Measurements from ENCODE around the gene TRPC4AP. TPM values are rescaled to one million over a fixed set of nuclear protein-coding genes. Genes with fewer than 3 reads are reported as not detected.

Gene TRPC4AP
- total and polyA plus RNA-seq, 2 of the 8 experiments (the other 6 are each of a cell fraction or from before 2014, with no cell fraction given): 73.1 to 74.8 TPM

DNA sequence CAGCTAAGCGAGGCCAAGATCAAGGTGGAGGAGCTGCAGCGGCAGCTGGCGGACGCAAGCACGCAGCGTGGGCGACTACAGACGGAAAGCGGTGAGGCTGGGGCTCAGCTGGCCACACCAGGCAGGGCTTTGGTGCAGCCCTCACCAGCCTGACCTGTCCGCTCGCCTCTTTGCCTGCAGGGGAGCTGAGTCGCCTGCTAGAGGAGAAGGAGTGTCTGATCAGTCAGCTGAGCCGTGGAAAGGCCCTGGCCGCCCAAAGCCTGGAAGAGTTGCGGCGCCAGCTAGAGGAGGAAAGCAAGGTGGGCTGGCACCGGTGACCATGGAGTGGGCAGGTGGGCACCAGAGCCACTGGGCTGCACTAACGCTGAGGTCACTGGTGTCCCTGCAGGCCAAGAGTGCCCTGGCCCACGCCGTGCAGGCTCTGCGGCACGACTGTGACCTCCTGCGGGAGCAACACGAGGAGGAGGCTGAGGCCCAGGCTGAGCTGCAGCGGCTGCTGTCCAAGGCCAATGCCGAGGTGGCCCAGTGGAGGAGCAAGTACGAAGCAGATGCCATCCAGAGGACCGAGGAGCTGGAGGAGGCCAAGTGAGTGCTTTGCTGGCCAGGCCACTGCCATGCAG, 94.2 kb downstream of the TRPC4AP start:
- Histone ChIP-seq H3K27ac (ENCODE audit: low read depth, low read length) (no peak overlapping the region), H3K79me1 (ENCODE audit: low read depth, low read length) (no peaks in the 10 kb centered on the region), H3K4me3 (ENCODE audit: extremely low read depth in 1 of 4, insufficient read depth in 2 of 4, low read depth in 3 of 4, low read length in 4 of 4) (no peak overlapping the region), H2BK20ac (ENCODE audit: low read length) (no peak overlapping the region), H3K23ac (ENCODE audit: insufficient read length) (no peak overlapping the region), H3K56ac (replicated peaks; ENCODE audit: insufficient read length, low read depth, low read length) (no peak overlapping the region), H3K36me3 (ENCODE audit: control insufficient read depth in 2 of 4, insufficient read depth in 4 of 4, low read length in 3 of 4) (peaks cover 4 to 26% (median 20%) of the 10 kb centered on the region in 4 experiments; a peak in 5 of 8 replicates), H3K79me2 (ENCODE audit: control insufficient read depth in 1 of 2, insufficient read depth in 2 of 2, low read length in 2 of 2) (no peaks in the 10 kb centered on the region), H2AK5ac (ENCODE audit: low read depth, low read length) (no peak overlapping the region; the same call in 1 of the 2 replicates), H2BK15ac (ENCODE audit: low read length) (no peak overlapping the region), H3K9ac (replicated peaks in 1 of 4; ENCODE audit: extremely low read depth in 1 of 4, low read depth in 3 of 4, low read length in 3 of 4) (no peak overlapping the region), H2AFZ (ENCODE audit: low read length) (no peak overlapping the region), H4K5ac (ENCODE audit: insufficient read length, low read depth, low read length) (no peak overlapping the region), H2BK120ac (replicated peaks; ENCODE audit: low read depth, low read length) (no peak overlapping the region), H3K23me2 (ENCODE audit: low read depth, low read length) (no peaks in the 10 kb centered on the region; the same call in 1 of the 2 replicates), H3K4me1 (replicated peaks in 1 of 4; ENCODE audit: control insufficient read depth in 3 of 4, insufficient read depth in 4 of 4, low read length in 3 of 4) (peaks cover 0 to 2% (median 0%) of the 10 kb centered on the region in 4 experiments; a peak in 2 of 7 replicates), H4K8ac (ENCODE audit: extremely low read depth, insufficient read depth, low read length) (no peak overlapping the region), H4K91ac (replicated peaks; ENCODE audit: insufficient read length, low read length) (no peak overlapping the region), H3K9me3 (ENCODE audit: insufficient read depth in 2 of 2, low read depth in 1 of 2, low read length in 1 of 2) (no peaks in the 10 kb centered on the region), H2BK5ac (ENCODE audit: low read depth, low read length) (0 out of 2 replicates have a peak overlapping the region, but pooled peaks have one; percentile 24), H3K14ac (ENCODE audit: insufficient read length) (no peak overlapping the region), H3K27me3 (replicated peaks in 1 of 4; ENCODE audit: control insufficient read depth in 3 of 4, extremely low read depth in 1 of 4, insufficient read depth in 3 of 4, low read length in 3 of 4) (no peaks in the 10 kb centered on the region), H3K4ac (replicated peaks; ENCODE audit: insufficient read length, low read depth, low read length) (peak overlapping the region; percentile 75), H4K20me1 (replicated peaks in 1 of 2; ENCODE audit: control insufficient read depth in 1 of 2, insufficient read depth in 2 of 2, low read length in 2 of 2) (peaks cover 6 to 9% of the 10 kb centered on the region in 2 experiments), H2BK12ac (ENCODE audit: low read depth, low read length) (no peak overlapping the region), H3K4me2 (ENCODE audit: insufficient read depth in 1 of 2, low read depth in 2 of 2, low read length in 2 of 2) (no peak overlapping the region), H3K18ac (ENCODE audit: extremely low read depth, low read length) (no peak overlapping the region)
- DNase-seq (ENCODE audit: low read depth in 1 of 2, low spot score in 2 of 2) (peak in 1 of 2 experiments; percentile 66), FAIRE-seq (no peak)
- CTCF ChIA-PET (ENCODE audit: partially characterized antibody): interaction anchor here (0.5 to 4.7 kb wide), 22 partner anchors 12 to 270 kb away, joined by 3 to 64 read pairs (median 4); partner anchors contain the start of genes ACSS2 and GGT7
- 93% methylated on average over 28 of the region's 28 CpGs; no CpG with 5 or more reads in 1 of the 2 experiments for WGBS, 2 experiments (ENCODE audit: extremely low coverage in 1 of 2, insufficient coverage in 1 of 2, insufficient read length in 1 of 2, insufficient replicate concordance in 2 of 2, low coverage in 1 of 2, low lambda C conversion rate in 2 of 2, missing lambda C conversion rate in 1 of 2)
- POLR2A ChIA-PET (ENCODE audit: partially characterized antibody): interaction anchor here (1.1 to 1.7 kb wide), 6 partner anchors 11 to 63 kb away, joined by 3 to 4 read pairs (median 4); partner anchors contain the start of genes GSS and MYH7B
- TF ChIP-seq HDAC6 (IDR thresholded peaks at IDR 0.05; ENCODE audit: low read depth, low read length) (no peak), CREB1 (IDR thresholded peaks at IDR 0.05) (no peak), KDM1A (IDR thresholded peaks at IDR 0.05; ENCODE audit: borderline replicate concordance, low read length) (no peak), CBX8 (IDR thresholded peaks at IDR 0.05; ENCODE audit: borderline replicate concordance, low read depth, low read length) (no peak), RAD21 (IDR thresholded peaks at IDR 0.05 in 1 of 2, conservative IDR thresholded peaks at IDR 0.05 in 1 of 2; ENCODE audit: low read depth in 2 of 2, low read length in 2 of 2) (peak; percentile 72 to 79)
- TF ChIP-seq, protein P1, sequence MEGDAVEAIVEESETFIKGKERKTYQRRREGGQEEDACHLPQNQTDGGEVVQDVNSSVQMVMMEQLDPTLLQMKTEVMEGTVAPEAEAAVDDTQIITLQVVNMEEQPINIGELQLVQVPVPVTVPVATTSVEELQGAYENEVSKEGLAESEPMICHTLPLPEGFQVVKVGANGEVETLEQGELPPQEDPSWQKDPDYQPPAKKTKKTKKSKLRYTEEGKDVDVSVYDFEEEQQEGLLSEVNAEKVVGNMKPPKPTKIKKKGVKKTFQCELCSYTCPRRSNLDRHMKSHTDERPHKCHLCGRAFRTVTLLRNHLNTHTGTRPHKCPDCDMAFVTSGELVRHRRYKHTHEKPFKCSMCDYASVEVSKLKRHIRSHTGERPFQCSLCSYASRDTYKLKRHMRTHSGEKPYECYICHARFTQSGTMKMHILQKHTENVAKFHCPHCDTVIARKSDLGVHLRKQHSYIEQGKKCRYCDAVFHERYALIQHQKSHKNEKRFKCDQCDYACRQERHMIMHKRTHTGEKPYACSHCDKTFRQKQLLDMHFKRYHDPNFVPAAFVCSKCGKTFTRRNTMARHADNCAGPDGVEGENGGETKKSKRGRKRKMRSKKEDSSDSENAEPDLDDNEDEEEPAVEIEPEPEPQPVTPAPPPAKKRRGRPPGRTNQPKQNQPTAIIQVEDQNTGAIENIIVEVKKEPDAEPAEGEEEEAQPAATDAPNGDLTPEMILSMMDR (IDR thresholded peaks at IDR 0.05; ENCODE audit: control extremely low read depth in 1 of 3, insufficient read depth in 1 of 3, low read depth in 1 of 3, low read length in 3 of 3): peak; percentile 71 to 72 (median 72)
- TF ChIP-seq, protein P2, sequence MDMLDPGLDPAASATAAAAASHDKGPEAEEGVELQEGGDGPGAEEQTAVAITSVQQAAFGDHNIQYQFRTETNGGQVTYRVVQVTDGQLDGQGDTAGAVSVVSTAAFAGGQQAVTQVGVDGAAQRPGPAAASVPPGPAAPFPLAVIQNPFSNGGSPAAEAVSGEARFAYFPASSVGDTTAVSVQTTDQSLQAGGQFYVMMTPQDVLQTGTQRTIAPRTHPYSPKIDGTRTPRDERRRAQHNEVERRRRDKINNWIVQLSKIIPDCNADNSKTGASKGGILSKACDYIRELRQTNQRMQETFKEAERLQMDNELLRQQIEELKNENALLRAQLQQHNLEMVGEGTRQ (IDR thresholded peaks at IDR 0.05; ENCODE audit: low read length): no peak

Data from H1 (cell line).